MCF 10A (cell line): ENCODE measurements around the gene GGNBP2. TPM values are rescaled to one million over a fixed set of nuclear protein-coding genes. Genes with fewer than 3 reads are reported as not detected.
"Not testable (repeated sequence)": the region's sequence is repeated elsewhere in the genome, so short reads cannot be mapped to it uniquely, and the experiment has no call there.

ENCODE experiments used
- BruUV-seq: library from RNA; stranded (reverse); fragments of 400-500 nt; replicated peaks from 2 replicates; lab custom pipeline; 2021; lab: Mats Ljungman, UMichigan
- CTCF ChIA-PET: fragments of 300-600 bp; sonication (Branson Sonifier 250); formaldehyde crosslinking; extraction: SDS; loops from one replicate; lab custom pipeline; 2021; ENCODE audit warnings: antibody characterized with exemption, inconsistent platforms; lab: Yijun Ruan, JAX
- POLR2A ChIA-PET: fragments of 300-600, 350-650 bp; sonication (Branson Sonifier 250); formaldehyde crosslinking; extraction: SDS; loops from one replicate; lab custom pipeline; 2020; ENCODE audit warnings: antibody characterized with exemption, inconsistent platforms; lab: Yijun Ruan, JAX
- DNase-seq: peaks from one replicate; pipeline ENCODE4 v3.0.0-alpha.2; 2018; ENCODE audit not compliant: unreplicated experiment
- H3K27ac Mint-ChIP-seq: one replicate; pipeline ENCODE4 v1.8.0; 2022; ENCODE audit warnings: mild to moderate bottlenecking, low read depth, mixed read lengths; ENCODE audit not compliant: unreplicated experiment
- H3K27me3 Mint-ChIP-seq: one replicate; pipeline ENCODE4 v1.8.0; 2022; ENCODE audit warnings: mixed read lengths; ENCODE audit not compliant: insufficient read depth, unreplicated experiment
- H3K36me3 Mint-ChIP-seq: one replicate; pipeline ENCODE4 v1.8.0; 2022; ENCODE audit warnings: mild to moderate bottlenecking, moderate library complexity, mixed read lengths; ENCODE audit not compliant: insufficient read depth, unreplicated experiment
- H3K4me1 Mint-ChIP-seq: one replicate; pipeline ENCODE4 v1.8.0; 2022; ENCODE audit warnings: mixed read lengths; ENCODE audit not compliant: insufficient read depth, unreplicated experiment
- H3K4me3 Mint-ChIP-seq: one replicate; pipeline ENCODE4 v1.8.0; 2022; ENCODE audit warnings: mild to moderate bottlenecking, moderate library complexity, mixed read lengths; ENCODE audit not compliant: unreplicated experiment
- H3K9me3 Mint-ChIP-seq: one replicate; pipeline ENCODE4 v1.8.0; 2022; ENCODE audit warnings: mixed read lengths; ENCODE audit not compliant: unreplicated experiment
- intact Hi-C: fragments of 100-400 bp; cut with micrococcal nuclease; formaldehyde crosslinking; loops from 2 replicates; pipeline ENCODE4 v1.14.1; 2022
- total RNA-seq: library from RNA; stranded (reverse); gene quantifications from 2 replicates; pipeline ENCODE4 v1.2.3, GENCODE V29; 2022
- TF ChIP-seq, protein P1 (sequence below): fragments of 200-600 bp; IDR thresholded peaks from one replicate; pipeline ENCODE4 v1.8.0; 2022; ENCODE audit warnings: antibody characterized with exemption, mild to moderate bottlenecking; ENCODE audit not compliant: unreplicated experiment

The GGNBP2 gene
- total RNA-seq, 1 experiment from 2014 or later, result 88.7 TPM

DNA sequence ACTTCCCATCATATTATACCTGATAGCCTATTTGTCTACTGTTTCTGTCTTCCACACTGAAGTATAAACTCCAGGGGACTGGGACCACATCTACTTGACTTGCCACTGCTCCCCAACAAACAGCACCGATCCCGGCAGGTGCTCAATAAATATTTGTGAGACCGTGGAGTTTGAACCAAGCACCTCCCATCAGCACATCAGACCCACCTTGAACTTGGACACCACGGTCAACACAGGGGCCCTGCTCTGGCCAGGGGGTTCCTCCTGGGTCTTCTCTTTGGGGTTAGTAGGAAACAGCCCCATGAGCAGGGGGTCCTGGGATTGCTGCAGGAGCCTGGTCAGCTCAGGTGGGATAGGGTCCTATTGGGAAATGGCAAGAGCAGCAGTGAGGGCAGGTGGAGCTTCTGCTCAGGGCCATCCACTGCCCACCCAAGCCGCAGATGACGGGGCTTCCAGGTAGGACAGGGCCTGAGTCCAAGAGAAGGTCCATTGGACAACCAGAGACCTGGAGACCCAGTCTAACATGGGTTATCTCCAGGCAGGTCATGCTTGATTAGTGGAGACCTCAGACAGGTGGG is 38.4 kb upstream of the GGNBP2 start:
- POLR2A ChIA-PET, result interaction anchor here (0.5 to 1.1 kb wide), 3 partner anchors 9 to 1420 kb away, joined by 3 to 5 read pairs (median 3); no protein-coding TSS in a partner anchor
- Mint-ChIP-seq H3K4me3 (no peak overlapping the region), H3K27me3 (no peaks in the 10 kb centered on the region), H3K36me3 (peaks cover 38% of the 10 kb centered on the region), H3K4me1 (peaks cover 6% of the 10 kb centered on the region), H3K27ac (no peak overlapping the region), H3K9me3 (no peaks in the 10 kb centered on the region)
- CTCF ChIA-PET, result no interaction called here
- DNase-seq, result no peak
- no TSS peak for BruUV-seq
- intact Hi-C loops, result no loop called here
- TF ChIP-seq, protein P1, sequence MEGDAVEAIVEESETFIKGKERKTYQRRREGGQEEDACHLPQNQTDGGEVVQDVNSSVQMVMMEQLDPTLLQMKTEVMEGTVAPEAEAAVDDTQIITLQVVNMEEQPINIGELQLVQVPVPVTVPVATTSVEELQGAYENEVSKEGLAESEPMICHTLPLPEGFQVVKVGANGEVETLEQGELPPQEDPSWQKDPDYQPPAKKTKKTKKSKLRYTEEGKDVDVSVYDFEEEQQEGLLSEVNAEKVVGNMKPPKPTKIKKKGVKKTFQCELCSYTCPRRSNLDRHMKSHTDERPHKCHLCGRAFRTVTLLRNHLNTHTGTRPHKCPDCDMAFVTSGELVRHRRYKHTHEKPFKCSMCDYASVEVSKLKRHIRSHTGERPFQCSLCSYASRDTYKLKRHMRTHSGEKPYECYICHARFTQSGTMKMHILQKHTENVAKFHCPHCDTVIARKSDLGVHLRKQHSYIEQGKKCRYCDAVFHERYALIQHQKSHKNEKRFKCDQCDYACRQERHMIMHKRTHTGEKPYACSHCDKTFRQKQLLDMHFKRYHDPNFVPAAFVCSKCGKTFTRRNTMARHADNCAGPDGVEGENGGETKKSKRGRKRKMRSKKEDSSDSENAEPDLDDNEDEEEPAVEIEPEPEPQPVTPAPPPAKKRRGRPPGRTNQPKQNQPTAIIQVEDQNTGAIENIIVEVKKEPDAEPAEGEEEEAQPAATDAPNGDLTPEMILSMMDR, result no peak

GRCh38 chr17:36506831-36507230 is 37.9 kb upstream of the GGNBP2 start:
- H3K9me3 Mint-ChIP-seq, result no peaks in the 10 kb centered on the region
- ChIA-PET CTCF (no interaction called here), POLR2A (interaction anchor here (0.6 to 1.1 kb wide), 2 partner anchors 9 to 14 kb away, joined by 3 to 5 read pairs; no protein-coding TSS in a partner anchor)
- no peak overlapping the region for H3K4me3 Mint-ChIP-seq
- H3K4me1 Mint-ChIP-seq, result peaks cover 6% of the 10 kb centered on the region
- no peak for DNase-seq
- BruUV-seq, result no TSS peak
- intact Hi-C loops, result no loop called here
- TF ChIP-seq, protein P1, result no peak
- H3K27ac Mint-ChIP-seq, result no peak overlapping the region
- peaks cover 41% of the 10 kb centered on the region for H3K36me3 Mint-ChIP-seq
- no peaks in the 10 kb centered on the region for H3K27me3 Mint-ChIP-seq

- no peaks in the 10 kb centered on the region for H3K27me3 Mint-ChIP-seq
- H3K9me3 Mint-ChIP-seq, result no peaks in the 10 kb centered on the region
- no TSS peak for BruUV-seq
- CTCF ChIA-PET, result no interaction called here
- peaks cover 3% of the 10 kb centered on the region for H3K4me1 Mint-ChIP-seq
- no peak overlapping the region for H3K4me3 Mint-ChIP-seq
- POLR2A ChIA-PET, result interaction anchor here (1.1 kb wide), 1 partner anchor 10 kb away, joined by 5 read pairs; no protein-coding TSS in a partner anchor
- peaks cover 39% of the 10 kb centered on the region for H3K36me3 Mint-ChIP-seq
- DNase-seq, result no peak
- intact Hi-C loops, result no loop called here
- TF ChIP-seq, protein P1, result no peak
- no peak overlapping the region for H3K27ac Mint-ChIP-seq
Observed at GRCh38 chr17:36507266-36507665, 37.5 kb upstream of the GGNBP2 start.

GRCh38 chr17:36508439-36508838 is 36.3 kb upstream of the GGNBP2 start:
- intact Hi-C loops, BruUV-seq, H3K9me3 Mint-ChIP-seq, H3K4me3 Mint-ChIP-seq, H3K4me1 Mint-ChIP-seq, H3K27me3 Mint-ChIP-seq, H3K27ac Mint-ChIP-seq, CTCF ChIA-PET, DNase-seq: not testable (repeated sequence)
- POLR2A ChIA-PET, result interaction anchor here (0.8 to 1.5 kb wide), 2 partner anchors 14 to 18 kb away, joined by 3 to 5 read pairs; no protein-coding TSS in a partner anchor
- H3K36me3 Mint-ChIP-seq, result peaks cover 28% of the 10 kb centered on the region
